GM20431 (cell line): ENCODE data around the gene DRGX.

Experiments
- in situ Hi-C: fragments of 300-500 bp; cut with MseI, MboI; formaldehyde crosslinking; loops from one replicate; pipeline ENCODE4 v1.15.0; 2020; ENCODE audit warnings: low sequenced_read_pairs; ENCODE audit not compliant: unreplicated experiment

The DRGX gene

GRCh38 chr10:49352323-49352722 is 43.6 kb downstream of the DRGX start:
- in situ Hi-C loops = no loop called here

GRCh38 chr10:49351669-49352068 is 44.2 kb downstream of the DRGX start:
- in situ Hi-C loops = no loop called here

GRCh38 chr10:49350846-49351532 is 44.9 kb downstream of the DRGX start:
- in situ Hi-C loops = no loop called here

- in situ Hi-C loops = no loop called here
These were observed 45.8 kb downstream of the DRGX start for GRCh38 chr10:49350138-49350537.

- in situ Hi-C loops = no loop called here
These were observed 46.5 kb downstream of the DRGX start for GRCh38 chr10:49349390-49349789.

GRCh38 chr10:49348593-49348992 is 47.3 kb downstream of the DRGX start:
- in situ Hi-C loops = no loop called here

GRCh38 chr10:49347827-49348226 is 48.1 kb downstream of the DRGX start:
- in situ Hi-C loops = no loop called here

- in situ Hi-C loops = no loop called here
These were observed 48.5 kb downstream of the DRGX start for GRCh38 chr10:49347342-49347741.

- in situ Hi-C loops = no loop called here
These were observed 51.0 kb downstream of the DRGX start for GRCh38 chr10:49344840-49345239.

- in situ Hi-C loops = no loop called here
These were observed 57.3 kb downstream of the DRGX start for GRCh38 chr10:49338604-49339003.

GRCh38 chr10:49335364-49335972 is 60.4 kb downstream of the DRGX start:
- in situ Hi-C loops = no loop called here

GRCh38 chr10:49334964-49335363 is 60.9 kb downstream of the DRGX start:
- in situ Hi-C loops = no loop called here

GRCh38 chr10:49333192-49333591 is 62.7 kb downstream of the DRGX start:
- in situ Hi-C loops = no loop called here

GRCh38 chr10:49332768-49333167 is 63.1 kb downstream of the DRGX start:
- in situ Hi-C loops = no loop called here

GRCh38 chr10:49332333-49332732 is 63.6 kb downstream of the DRGX start:
- in situ Hi-C loops = no loop called here

GRCh38 chr10:49331431-49331830 is 64.5 kb downstream of the DRGX start:
- in situ Hi-C loops = no loop called here

- in situ Hi-C loops = no loop called here
These were observed 65.7 kb downstream of the DRGX start for GRCh38 chr10:49330127-49330665.

- in situ Hi-C loops = no loop called here
These were observed 66.8 kb downstream of the DRGX start for GRCh38 chr10:49329146-49329505.

GRCh38 chr10:49328401-49329145 is 67.3 kb downstream of the DRGX start:
- in situ Hi-C loops = no loop called here

- in situ Hi-C loops = no loop called here
These were observed 68.7 kb downstream of the DRGX start for GRCh38 chr10:49327036-49327813.
